Skin epidermis (tissue), 12 donors: ENCODE results near the gene UBE2J2.
"Not testable (repeated sequence)": the region's sequence is repeated elsewhere in the genome, so short reads cannot be mapped to it uniquely, and the experiment has no call there.

Experiments
- H3K27ac ChIP-seq, 21 experiments: fragments of 200-600 bp; sonication (generic) in 11 of 21; one replicate each; pipeline ENCODE4 v1.5.0; 2020; ENCODE audit warnings: mild to moderate bottlenecking in 3 of 21, inconsistent platforms in 2 of 21, moderate library complexity in 2 of 21
- H3K4me3 ChIP-seq, 7 experiments: fragments of 200-600 bp; sonication (generic) in 2 of 7; one replicate each; pipeline ENCODE4 v1.5.0; 2020; ENCODE audit warnings: inconsistent platforms in 2 of 7, mild to moderate bottlenecking in 2 of 7, moderate library complexity in 1 of 7

Gene UBE2J2

DNA sequence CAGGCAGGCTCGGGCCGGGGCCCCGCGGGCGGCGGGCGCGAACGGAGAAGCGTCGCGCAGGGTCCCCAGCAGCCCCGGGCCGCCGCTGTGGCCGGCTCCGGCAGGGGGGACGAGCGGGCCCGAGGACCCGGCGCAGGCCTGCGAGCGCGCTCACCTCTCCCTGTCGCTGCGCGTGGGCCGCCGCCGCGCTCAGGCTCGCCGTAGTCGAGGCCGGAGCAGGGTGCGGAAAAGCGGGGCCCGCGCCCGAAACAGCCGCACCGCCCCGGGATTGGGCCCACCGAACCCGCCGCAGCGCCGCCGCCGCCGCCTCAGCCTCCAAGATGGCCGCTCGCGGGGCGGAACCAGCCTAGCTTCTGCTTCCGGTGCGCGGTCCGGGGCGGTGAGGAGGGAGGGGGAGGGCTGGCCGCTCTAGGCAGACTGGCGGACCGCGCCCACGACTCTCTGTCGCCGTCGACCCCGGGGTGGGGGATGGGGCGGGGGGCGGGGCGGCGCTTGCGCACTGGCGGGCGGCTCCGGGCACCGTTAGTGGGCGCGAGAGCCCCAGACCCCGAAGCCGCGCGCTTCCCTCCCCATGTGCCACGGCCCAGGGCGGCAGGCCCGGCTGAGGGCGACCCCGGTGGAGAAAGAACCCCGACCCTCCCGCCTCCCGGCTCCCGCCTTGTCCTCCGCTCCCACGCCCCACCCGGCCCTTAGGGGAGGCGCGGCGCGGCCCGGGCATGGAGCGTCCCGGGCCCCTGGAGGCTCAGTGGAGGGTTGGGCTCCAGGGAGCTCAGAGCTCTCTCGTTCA lies at the start of gene UBE2J2:
UBE2J2 (minus strand) TSS at position 343 of the 787 bp plus-strand sequence. CDS start 5,862 bp downstream, outside the sequence.
- H3K27ac ChIP-seq, result peak within 1 kb of the TSS; percentile 80 to 97 (median 91)
- peak within 1 kb of the TSS; percentile 79 to 99 (median 92) for H3K4me3 ChIP-seq

DNA sequence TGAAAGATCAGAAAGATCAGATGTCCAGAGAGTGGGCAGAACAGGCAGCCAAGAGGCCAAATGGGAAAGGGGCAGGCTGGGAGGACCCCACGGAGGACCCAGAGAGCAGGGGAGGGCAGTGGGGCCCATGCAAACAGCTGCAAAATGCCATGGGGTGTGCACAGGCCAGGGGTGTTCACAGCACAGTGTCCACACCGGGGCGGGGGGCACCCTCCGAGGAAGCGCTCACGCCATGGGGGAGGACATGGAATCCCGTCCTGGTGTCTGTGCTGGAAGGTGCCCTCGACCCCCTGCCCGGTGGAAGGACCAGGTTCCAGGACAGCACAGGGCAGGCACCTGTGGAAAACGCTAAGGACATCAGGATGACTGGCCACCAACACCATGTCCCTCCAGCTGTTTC lies 49.3 kb upstream of the UBE2J2 start:
- no peak overlapping the region for H3K27ac ChIP-seq
- peak overlapping the region in 1 of 7 experiments; percentile 3 for H3K4me3 ChIP-seq

DNA sequence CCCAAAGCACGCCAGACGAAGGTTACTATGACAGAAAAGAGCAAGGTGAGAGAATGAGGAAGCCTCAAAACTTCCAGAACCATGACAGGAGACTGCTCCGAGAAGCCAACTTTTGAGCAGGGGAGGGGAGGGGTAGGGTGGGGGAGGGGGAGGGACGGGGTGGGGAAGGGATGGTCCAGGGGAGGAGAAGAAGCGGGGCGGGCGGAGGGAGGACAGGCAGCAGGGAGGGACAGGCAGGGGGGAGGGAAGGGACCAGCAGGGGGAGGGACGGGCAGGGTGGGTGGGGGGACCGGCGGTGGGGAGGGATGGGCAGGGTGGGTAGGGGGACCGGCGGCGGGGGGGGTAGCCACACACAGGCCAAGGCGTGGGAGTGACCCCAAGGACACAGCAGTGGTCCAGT lies 48.8 kb upstream of the UBE2J2 start:
- Histone ChIP-seq H3K27ac (no peak overlapping the region), H3K4me3 (no peak overlapping the region)

DNA sequence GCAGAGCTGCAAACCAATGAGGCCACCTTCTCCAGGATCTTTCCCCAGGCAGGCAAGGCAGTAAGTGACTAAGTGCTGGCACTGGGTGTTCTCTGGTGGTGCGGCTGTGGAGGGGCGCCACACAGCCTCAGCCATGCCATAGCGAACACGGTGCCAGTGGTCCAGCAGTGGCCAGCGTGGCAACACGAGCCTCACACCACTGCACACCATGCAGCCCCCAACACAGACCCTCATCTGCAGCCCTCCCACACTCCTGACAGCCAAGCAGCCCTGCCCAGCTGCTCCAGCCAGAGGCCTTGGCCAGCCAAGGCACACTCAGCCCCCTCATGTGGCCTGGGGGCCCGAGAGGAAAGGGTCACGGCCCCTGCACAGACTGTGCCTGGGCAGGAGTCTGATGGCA lies 47.8 kb upstream of the UBE2J2 start:
- Histone ChIP-seq H3K4me3 (no peak overlapping the region), H3K27ac (peak overlapping the region in 1 of 21 experiments; percentile 7)

DNA sequence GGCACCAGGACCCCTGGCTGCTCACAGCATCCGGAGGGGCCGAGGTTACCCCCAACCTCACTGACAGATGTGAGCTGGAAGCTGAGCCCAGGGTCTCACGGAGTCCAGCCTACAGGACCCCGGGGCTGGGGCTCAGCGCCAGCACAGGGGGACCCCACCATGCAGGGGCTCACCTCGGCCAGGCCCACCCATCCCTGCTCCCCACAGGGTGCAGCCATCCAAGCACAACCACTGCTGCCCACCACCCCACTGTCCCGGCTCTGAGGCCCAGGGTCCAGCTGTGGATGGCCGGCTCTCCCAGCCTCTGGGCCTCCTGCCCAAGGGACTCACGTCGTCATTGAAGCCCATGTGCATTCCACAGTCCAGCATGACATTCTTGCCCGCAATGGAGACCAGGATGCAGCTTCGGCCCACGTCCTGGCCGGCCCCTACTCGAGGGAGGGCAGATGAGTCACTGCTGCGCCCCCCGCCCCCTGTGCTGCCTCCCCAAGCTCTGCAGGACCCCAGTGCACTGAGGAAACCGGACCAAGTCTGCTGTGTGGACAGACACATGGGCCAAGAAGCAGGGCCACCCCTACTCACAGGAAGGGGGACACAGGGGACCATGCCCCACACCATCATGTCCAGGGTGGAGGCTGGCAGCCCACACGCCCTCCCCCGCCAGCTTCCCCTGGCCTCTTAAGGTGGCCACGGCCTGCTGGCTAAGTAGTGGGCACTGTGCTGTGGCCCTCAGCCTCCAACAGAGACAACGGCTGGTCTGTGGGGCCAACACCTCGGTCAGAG lies 47.2 kb upstream of the UBE2J2 start:
- Histone ChIP-seq H3K4me3 (no peak overlapping the region), H3K27ac (peak overlapping the region in 1 of 21 experiments; percentile 23)

DNA sequence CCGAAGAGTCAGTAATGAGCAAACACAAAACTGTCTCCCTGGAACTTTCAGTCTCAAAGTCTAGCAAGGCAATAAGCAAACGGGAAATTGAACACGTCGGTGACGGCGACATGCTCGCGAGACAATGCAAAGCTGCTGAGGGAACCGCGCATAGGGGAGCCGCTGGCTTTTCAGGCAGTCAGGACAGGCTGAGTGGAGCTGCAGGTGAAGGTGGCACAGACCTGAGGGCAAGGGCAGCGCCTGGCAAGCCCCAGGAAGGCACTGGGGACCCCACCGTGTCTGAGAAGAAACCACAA lies 45.9 kb upstream of the UBE2J2 start:
- no peak overlapping the region for H3K4me3 ChIP-seq
- H3K27ac ChIP-seq, result no peak overlapping the region

DNA sequence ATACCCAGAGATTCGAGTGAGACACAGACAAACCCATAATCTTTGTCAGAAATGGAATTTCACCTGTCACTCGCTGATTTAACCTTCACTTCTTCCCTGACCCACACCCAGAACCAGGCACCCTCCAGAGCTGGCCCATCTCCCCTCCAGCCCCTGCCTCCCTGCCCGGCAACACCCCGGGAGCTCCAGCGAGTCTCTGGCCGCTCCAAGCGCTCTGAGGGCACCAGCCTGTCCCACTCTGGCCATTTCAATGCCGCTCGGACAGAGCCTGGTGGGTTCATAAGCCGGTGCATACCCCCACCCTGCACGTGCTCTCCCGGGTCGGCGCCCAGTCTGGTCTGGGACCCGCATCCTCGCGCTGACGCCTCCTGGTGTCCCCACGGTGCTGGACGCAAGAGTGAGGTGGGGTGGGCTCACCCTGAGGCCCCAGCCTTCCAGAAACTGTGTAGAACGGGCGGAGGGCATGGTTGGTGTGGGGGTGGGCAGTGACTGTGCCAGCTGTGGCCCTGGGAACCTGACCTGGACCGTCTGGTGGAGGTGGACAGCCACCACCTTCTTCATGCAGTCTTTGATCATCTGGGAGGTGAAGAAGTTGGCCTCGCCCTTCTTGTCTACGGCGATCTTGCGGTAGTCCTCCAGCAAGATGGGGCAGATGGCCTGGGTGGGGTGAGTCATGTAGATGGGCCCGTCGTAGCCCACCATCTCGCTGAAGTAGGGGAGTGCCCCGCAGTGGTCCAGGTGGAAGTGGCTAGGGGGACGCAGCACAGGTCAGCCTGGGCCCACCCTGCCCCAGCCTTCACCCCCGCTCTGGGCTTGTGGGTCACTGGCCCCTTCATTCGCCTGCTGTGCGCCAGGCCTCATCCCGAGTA lies 45.4 kb upstream of the UBE2J2 start:
- Histone ChIP-seq H3K4me3 (no peak overlapping the region), H3K27ac (peak overlapping the region in 6 of 21 experiments; percentile 13 to 62 (median 30))

DNA sequence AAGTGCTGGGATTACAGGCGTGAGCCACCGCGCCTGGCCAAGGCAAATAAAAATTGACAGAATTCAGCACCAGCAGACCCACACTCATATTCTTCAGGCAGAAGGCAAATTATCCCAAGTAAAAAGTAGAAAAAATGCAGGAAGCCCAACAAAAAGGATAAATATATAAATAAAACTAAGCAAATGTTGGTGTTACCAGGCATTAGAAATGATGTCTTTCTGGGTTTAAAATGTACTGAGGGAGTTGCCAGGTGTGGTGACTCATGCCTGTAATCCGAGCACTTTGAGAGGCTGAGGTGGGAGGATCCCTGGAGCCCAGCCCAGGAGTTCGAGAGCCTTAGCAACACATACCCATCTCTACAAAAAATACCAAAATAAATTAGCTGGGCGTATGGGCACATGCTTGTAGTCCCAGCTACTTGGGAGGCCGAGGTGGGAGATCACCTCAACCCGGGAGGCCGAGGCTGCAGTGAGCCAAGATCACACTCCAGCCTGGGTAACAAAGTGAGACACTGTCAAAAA lies 44.5 kb upstream of the UBE2J2 start:
- Histone ChIP-seq H3K4me3 (no peak overlapping the region), H3K27ac (peak overlapping the region in 4 of 21 experiments; percentile 19 to 69 (median 28))

DNA sequence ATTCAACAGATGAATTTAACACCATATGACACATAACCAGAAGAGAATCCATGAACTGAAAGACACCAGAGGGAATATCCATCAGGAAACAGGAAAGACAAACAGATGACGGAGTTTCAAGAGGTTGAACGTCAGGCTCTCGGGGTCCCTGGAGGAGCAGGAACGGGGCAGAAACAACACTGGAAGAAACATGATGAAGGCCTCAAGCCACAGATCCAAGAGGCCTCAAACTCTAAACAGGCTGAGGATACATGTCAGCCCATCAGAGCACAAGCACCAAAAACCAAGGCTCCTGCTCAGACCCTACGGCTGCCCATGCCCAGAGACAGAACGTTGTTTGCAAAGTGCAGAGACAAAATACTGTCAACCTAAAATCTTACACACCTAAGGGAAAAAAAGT lies 43.8 kb upstream of the UBE2J2 start:
- peak overlapping the region in 2 of 21 experiments; percentile 19 to 69 for H3K27ac ChIP-seq

DNA sequence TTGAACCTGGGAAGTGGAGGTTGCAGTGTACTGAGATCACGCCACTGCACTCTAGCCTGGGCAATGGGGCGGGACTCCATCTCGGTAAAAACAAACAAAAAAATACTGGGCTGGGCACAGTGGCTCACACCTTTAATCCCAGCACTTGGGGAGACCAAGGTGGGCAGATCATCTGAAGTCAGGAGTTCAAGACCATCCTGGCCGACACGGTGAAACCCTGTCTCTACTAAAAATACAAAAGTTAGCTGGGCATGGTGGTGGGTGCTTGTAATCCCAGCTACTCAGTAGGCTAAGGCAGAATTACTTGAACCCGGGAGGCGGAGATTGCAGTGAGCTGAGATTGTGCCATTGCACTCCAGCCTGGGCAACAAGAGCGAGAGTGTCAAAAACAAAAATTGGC lies 42.5 kb upstream of the UBE2J2 start:
- not testable (repeated sequence) for H3K27ac ChIP-seq, H3K4me3 ChIP-seq

More for the DNA sequence above, 43.8 kb upstream of the UBE2J2 start:
- H3K4me3 ChIP-seq, result no peak overlapping the region

DNA sequence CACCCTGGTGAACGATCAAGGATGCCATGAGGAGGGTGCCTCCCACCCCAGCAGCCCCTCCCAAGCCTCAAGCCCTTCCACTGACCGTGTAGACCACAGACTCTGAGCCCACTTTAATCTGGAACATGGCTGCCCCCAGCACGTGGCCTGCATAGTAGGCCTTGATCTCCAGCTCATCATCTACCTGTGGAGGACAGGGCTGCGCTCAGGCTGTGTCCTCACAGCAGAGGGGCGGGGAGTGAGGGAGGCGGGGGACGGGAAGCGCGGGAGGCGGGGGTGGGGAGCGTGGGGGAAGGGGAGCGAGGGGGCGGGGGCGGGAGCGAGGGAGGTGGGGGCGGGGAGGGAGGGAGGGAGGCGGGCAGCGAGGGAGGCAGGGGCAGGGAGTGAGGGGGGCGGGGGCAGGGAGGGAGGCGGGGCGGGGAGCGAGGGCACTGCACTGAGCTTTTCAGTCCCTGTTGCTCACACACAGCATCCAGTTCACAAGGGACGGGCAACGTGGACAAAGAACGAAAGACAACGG lies 41.8 kb upstream of the UBE2J2 start:
- Histone ChIP-seq H3K27ac (no peak overlapping the region), H3K4me3 (no peak overlapping the region)

DNA sequence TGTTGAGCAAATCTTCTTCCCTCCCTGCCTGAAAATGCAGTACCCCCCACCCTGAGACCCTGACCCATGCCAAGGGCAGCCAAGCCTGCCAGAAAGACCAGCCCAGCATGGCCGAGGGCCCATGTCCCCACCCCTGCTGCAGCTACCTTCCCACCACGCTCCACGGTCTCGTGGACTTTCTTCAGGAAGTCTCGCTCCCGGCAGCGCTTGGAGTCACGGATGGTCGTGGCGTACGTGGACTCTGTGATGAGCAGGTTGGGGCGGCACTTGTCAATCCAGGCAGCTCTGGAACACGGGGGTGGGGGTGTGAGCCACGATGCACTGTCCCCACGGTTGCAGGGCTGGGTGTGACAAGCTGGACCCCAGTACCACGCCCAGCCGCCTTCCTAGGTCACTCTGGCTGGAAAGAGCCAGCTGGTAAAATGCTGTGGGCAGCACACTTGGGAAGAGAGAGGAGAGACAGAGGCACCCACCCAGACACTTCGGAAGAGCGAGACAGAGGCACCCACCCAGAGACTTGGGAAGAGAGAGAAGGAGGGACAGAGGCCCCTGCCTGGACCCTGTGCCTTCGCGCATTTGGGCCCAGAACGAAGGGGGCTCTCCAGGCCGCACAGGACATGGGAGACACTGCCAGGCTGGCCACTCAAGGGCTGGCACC lies 41.2 kb upstream of the UBE2J2 start:
- no peak overlapping the region for H3K4me3 ChIP-seq
- H3K27ac ChIP-seq, result no peak overlapping the region

DNA sequence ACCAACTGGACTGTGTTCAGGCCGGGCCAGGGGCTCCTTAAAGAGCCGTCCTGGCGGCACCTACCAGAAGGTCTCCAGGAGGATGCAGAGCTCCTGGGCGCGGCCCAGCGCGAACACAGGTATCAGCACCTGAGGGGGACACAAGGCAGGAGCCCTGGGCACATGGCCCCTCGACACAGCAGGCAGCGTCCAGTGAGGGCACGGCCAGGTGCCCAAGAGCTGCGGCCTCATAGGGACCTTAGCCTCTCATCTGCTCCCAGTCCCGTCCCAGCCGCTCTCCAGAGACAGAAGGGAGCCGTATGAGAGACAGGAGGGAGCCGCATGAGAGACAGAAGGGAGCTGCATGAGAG lies 40.6 kb upstream of the UBE2J2 start:
- Histone ChIP-seq H3K27ac (no peak overlapping the region), H3K4me3 (no peak overlapping the region)

DNA sequence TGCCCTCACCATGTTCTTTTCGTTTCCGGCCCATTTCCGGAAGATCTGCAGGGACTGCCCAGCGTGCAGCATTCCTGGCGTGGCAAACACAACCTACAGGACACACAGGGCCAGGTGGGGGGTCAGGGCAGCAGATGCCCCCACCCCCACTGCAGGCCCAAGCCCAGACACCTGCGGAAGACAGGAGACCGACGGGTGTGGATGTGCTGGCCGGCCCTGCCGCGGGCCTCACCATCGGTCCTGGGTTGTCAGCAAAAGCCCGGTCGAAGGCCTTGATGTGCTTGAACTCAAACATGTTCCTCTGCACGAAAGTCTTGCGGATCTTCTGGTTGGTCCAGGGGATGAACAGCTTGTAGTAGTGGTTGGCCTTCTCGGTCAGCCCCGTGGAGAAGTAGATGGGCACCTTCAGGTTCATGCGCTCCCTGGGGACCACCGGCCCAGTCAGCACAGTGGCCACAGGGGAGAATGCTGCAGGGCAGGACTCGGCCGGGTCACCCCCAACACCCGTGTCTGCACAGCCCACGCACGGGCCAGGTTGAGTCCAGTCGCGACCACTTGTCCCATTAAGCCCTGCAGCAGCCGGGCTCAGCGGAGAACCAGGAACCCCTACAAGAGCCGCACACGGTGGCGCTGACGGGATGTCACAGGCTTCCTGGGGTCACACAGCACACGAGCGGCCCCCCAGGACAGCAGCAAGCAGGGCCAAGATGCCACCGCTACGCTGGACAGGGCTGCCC lies 40.0 kb upstream of the UBE2J2 start:
- Histone ChIP-seq H3K27ac (no peak overlapping the region), H3K4me3 (no peak overlapping the region)

DNA sequence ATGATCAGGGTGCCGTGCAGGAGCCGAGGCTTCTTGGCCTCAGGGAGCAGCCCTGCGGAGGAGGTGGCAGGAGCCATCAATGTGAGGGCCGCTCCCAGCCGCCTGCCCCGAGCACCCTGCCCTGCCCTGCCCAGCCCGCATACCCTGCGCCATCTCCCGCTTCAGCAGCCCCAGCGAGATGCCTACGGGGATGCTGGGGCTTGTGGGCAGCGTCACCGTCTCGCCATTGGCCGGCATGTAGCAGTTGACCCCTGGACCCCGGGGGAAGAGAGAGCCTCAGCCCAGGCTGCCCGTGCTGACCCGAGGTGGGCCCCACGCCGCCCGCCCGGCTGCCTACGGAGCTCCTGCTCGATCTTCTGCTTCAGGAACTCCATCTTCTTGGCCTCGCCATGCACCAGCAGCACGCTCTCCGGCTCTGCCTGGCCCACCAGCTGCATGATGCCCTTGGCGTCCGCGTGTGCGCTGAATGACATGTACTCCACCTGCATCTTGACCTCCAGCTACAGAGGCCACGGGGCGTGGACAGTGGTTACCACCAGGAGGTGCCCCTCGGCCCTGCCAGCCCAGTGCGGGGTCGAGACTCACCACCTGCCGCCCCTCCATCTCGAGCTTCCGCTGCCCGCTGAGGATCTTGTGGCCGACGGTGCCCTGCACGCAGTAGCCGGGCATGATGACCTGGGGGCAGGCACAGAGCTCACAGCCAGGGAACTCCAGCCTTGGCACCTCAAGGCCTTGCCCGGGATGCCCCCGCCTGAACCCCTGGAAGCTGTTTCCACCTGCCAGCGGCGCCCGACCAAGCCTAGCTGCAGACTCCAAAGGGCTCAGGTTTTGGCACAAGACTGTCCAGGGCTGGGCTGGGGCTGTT lies 39.0 kb upstream of the UBE2J2 start:
- no peak overlapping the region for H3K27ac ChIP-seq
- no peak overlapping the region for H3K4me3 ChIP-seq

DNA sequence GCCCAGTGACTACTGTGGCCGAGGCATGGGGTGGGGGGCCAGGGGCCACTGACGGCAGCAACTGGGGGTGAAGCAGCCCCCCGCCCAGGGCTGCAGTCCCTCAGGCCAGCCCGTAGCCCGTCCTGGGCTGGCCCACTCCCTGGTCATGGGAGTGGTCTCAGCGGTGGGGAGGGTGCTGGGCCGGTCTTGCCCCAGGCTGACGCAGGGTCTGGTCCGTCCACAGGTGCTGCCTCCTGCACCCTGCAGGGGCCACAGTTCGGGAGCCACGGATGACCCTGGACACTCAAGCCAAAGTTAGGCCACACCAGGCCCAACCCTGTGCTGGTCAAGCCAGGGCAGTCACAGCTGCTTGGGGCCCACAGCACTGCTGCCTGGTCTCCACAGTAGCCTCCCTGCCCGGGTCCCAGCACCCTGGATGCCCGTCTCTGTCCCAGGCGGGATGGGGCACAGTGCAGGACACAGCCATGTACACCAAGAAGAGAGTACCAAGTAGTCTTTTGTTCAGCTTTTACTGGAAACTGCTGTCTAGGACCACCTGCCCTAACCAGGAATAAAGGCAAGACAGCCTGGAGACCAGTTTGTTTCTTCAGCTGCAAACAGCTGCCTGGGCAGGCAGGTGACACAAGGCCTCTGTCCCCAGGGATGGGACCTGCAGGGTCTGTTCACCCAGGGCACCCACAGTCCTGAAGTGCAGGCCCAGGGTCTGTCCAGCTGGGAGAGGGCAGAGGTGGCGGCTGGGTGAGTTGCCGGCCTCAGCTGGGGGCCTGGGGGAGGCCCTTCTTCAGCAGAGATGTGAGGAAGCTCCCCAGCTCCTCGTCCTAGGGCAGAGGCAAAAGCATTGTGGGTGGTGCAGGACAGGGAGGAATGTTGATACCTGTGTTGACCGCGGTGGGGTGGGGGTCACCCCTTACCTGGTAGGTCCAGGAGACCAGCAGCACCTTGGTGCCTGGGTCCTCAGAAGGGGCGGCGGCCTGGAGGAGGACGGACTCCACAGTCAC lies 37.8 kb upstream of the UBE2J2 start:
- Histone ChIP-seq H3K27ac (peak overlapping the region in 8 of 21 experiments; percentile 1 to 97 (median 24)), H3K4me3 (no peak overlapping the region)
